GM23338 (cell line): Measurements from ENCODE around the gene TXLNG. TPM values are rescaled to one million over a fixed set of nuclear protein-coding genes. Genes with fewer than 3 reads are reported as not detected.

Source experiments
- ATAC-seq: fragments of 200-7000 bp; cut with Tn5 transposase; 3 replicates; pipeline ENCODE4 v1.9.1; 2020
- DNase-seq: peaks from one replicate; pipeline ENCODE4 v3.0.0-alpha.2; 2015; ENCODE audit warnings: low spot score
- H2AFZ ChIP-seq: fragments of 200-600 bp; sonication (generic); 2 replicates; pipeline ENCODE4 v1.8.0; 2016; ENCODE audit warnings: antibody characterized with exemption, mild to moderate bottlenecking, moderate library complexity
- H3F3A ChIP-seq: fragments of 200-600 bp; sonication (generic); replicated peaks from 2 replicates; pipeline ENCODE4 v1.8.0; 2017; ENCODE audit warnings: antibody characterized with exemption, mixed run types, low read depth
- H3K27ac ChIP-seq: fragments of 200-600 bp; sonication (generic); 2 replicates; pipeline ENCODE4 v1.6.1; 2016; ENCODE audit warnings: low read depth
- H3K27me3 ChIP-seq: fragments of 200-600 bp; sonication (generic); 2 replicates; pipeline ENCODE4 v1.8.0; 2016; ENCODE audit warnings: mild to moderate bottlenecking, mixed run types, moderate library complexity; ENCODE audit not compliant: insufficient read depth
- H3K36me3 ChIP-seq: fragments of 200-600 bp; sonication (generic); 2 replicates; pipeline ENCODE4 v1.8.0; 2016; ENCODE audit warnings: mild to moderate bottlenecking; ENCODE audit not compliant: insufficient read depth
- H3K4me1 ChIP-seq: fragments of 200-600 bp; sonication (generic); 2 replicates; pipeline ENCODE4 v1.8.0; 2016; ENCODE audit warnings: mild to moderate bottlenecking, moderate library complexity; ENCODE audit not compliant: insufficient read depth
- H3K4me2 ChIP-seq: fragments of 200-600 bp; sonication (generic); 2 replicates; pipeline ENCODE4 v1.7.1; 2017; ENCODE audit warnings: mixed run types
- H3K4me3 ChIP-seq: fragments of 200-600 bp; sonication (generic); 2 replicates; pipeline ENCODE4 v1.6.1; 2016; ENCODE audit warnings: mixed run types
- H3K79me2 ChIP-seq: fragments of 200-600 bp; sonication (generic); replicated peaks from 2 replicates; pipeline ENCODE4 v1.8.0; 2017; ENCODE audit warnings: mild to moderate bottlenecking; ENCODE audit not compliant: insufficient read depth
- H3K9me2 ChIP-seq: fragments of 200-600 bp; sonication (generic); 2 replicates; pipeline ENCODE4 v1.8.0; 2017; ENCODE audit not compliant: insufficient read depth
- H4K20me1 ChIP-seq: fragments of 200-600 bp; sonication (generic); replicated peaks from 2 replicates; pipeline ENCODE4 v1.8.0; 2017; ENCODE audit warnings: mild to moderate bottlenecking; ENCODE audit not compliant: insufficient read depth
- H3K27ac Mint-ChIP-seq: 2 replicates; pipeline ENCODE4 v1.8.0; 2020; ENCODE audit warnings: inconsistent platforms, mild to moderate bottlenecking, moderate library complexity, mixed read lengths
- H3K27me3 Mint-ChIP-seq: 3 replicates; pipeline ENCODE4 v1.8.0; 2022; ENCODE audit warnings: low read depth, mild to moderate bottlenecking, moderate library complexity, mixed read lengths, inconsistent platforms; ENCODE audit not compliant: insufficient read depth, poor library complexity
- H3K36me3 Mint-ChIP-seq: 3 replicates; pipeline ENCODE4 v1.8.0; 2021; ENCODE audit warnings: low read depth, mild to moderate bottlenecking, inconsistent platforms, moderate library complexity, mixed read lengths
- H3K4me1 Mint-ChIP-seq: 3 replicates; pipeline ENCODE4 v1.8.0; 2020; ENCODE audit warnings: mild to moderate bottlenecking, inconsistent platforms, mixed read lengths
- H3K4me3 Mint-ChIP-seq: 3 replicates; pipeline ENCODE4 v1.8.0; 2021; ENCODE audit warnings: moderate library complexity, mild to moderate bottlenecking, inconsistent platforms, mixed read lengths
- H3K9me3 Mint-ChIP-seq: 3 replicates; pipeline ENCODE4 v1.8.0; 2020; ENCODE audit warnings: moderate library complexity, mild to moderate bottlenecking, inconsistent platforms, mixed read lengths
- CREB1 ChIP-seq: fragments of 250-450 bp; sonication (Bioruptor Pico); IDR thresholded peaks from 2 replicates; pipeline ENCODE4 v1.5.0; 2020; ENCODE audit warnings: low read depth, mild to moderate bottlenecking, moderate library complexity
- ETS1 ChIP-seq: IDR thresholded peaks from 2 replicates; pipeline ENCODE4 v1.6.1; 2016; ENCODE audit warnings: antibody characterized with exemption
- EZH2 ChIP-seq: fragments of 200-600 bp; sonication (generic); IDR thresholded peaks from one replicate; pipeline ENCODE4 v1.8.0; 2017; ENCODE audit warnings: antibody characterized with exemption, mild to moderate bottlenecking, low read depth; ENCODE audit not compliant: unreplicated experiment
- NANOG ChIP-seq: IDR thresholded peaks from 2 replicates; pipeline ENCODE4 v1.6.1; 2016; ENCODE audit warnings: antibody characterized with exemption, borderline replicate concordance
- STAT1 ChIP-seq: IDR thresholded peaks from one replicate; pipeline ENCODE4 v1.6.1; 2016; ENCODE audit warnings: antibody characterized with exemption; ENCODE audit not compliant: unreplicated experiment
- ZNF114 ChIP-seq: fragments of 250-450 bp; sonication (Bioruptor Pico); IDR thresholded peaks from 2 replicates; pipeline ENCODE4 v1.5.0; 2020; ENCODE audit warnings: mild to moderate bottlenecking, moderate library complexity
- ZNF462 ChIP-seq: fragments of 250-450 bp; sonication (Bioruptor Pico); IDR thresholded peaks from 2 replicates; pipeline ENCODE4 v1.5.0; 2020; ENCODE audit warnings: mild to moderate bottlenecking, moderate library complexity
- polyA plus RNA-seq: library from polyadenylated mRNA; unstranded; fragments of >200 nt; fragmentation: Nextera tagmentation; extraction: Ambion mirVana; gene quantifications from 2 replicates; pipeline ENCODE4 v1.2.1, GENCODE V29; 2016
- total RNA-seq: library from RNA; depleted of rRNA; stranded (reverse); fragments of >200 nt; shearing (Covaris generic); gene quantifications from 2 replicates; pipeline ENCODE4 v1.2.3, GENCODE V29; 2014

The TXLNG gene
- total and polyA plus RNA-seq, 2 experiments from 2014 or later = 45.3 to 48.4 TPM

- no peak for TF ChIP-seq ZNF462 (CRISPR knock-in tag)
- TF ChIP-seq ZNF114 (CRISPR knock-in tag) = no peak
- no peak for TF ChIP-seq ETS1
- no peak for TF ChIP-seq CREB1
These were observed 11.1 kb downstream of the TXLNG start (continued) for GRCh38 chrX:16797358-16797757.

- H3K36me3 Mint-ChIP-seq = peaks cover 43% of the 10 kb centered on the region
- Histone ChIP-seq H4K20me1 (no peaks in the 10 kb centered on the region; the same call in 1 of the 2 replicates), H3K4me2 (no peak overlapping the region), H3K4me1 (no peaks in the 10 kb centered on the region), H3K27ac (no peak overlapping the region), H3K9me2 (no peaks in the 10 kb centered on the region), H3K27me3 (no peaks in the 10 kb centered on the region), H3K36me3 (peaks cover 4% of the 10 kb centered on the region; the same call in 1 of the 2 replicates), H3F3A (no peaks in the 10 kb centered on the region), H3K4me3 (no peak overlapping the region), H2AFZ (no peak overlapping the region), H3K79me2 (peaks cover 94% of the 10 kb centered on the region)
- H3K9me3 Mint-ChIP-seq = no peaks in the 10 kb centered on the region
- H3K27me3 Mint-ChIP-seq = no peaks in the 10 kb centered on the region
- no peak for DNase-seq
- no peaks in the 10 kb centered on the region for H3K4me1 Mint-ChIP-seq
- no peak overlapping the region for H3K27ac Mint-ChIP-seq
- ATAC-seq = no peak
- H3K4me3 Mint-ChIP-seq = no peak overlapping the region
- no peak for TF ChIP-seq STAT1
- TF ChIP-seq ZNF462 (CRISPR knock-in tag) = no peak
- TF ChIP-seq ETS1 = no peak
- no peak for TF ChIP-seq CREB1
- TF ChIP-seq EZH2 = no peak
- TF ChIP-seq NANOG = no peak
These were observed 11.6 kb downstream of the TXLNG start for GRCh38 chrX:16797841-16798240.
